ENCODE results near the gene MOSPD3. TPM values are rescaled to one million over a fixed set of nuclear protein-coding genes. Genes with fewer than 3 reads are reported as not detected.

The MOSPD3 gene
- total RNA-seq, 1 donor, result 11.4 TPM

DNA sequence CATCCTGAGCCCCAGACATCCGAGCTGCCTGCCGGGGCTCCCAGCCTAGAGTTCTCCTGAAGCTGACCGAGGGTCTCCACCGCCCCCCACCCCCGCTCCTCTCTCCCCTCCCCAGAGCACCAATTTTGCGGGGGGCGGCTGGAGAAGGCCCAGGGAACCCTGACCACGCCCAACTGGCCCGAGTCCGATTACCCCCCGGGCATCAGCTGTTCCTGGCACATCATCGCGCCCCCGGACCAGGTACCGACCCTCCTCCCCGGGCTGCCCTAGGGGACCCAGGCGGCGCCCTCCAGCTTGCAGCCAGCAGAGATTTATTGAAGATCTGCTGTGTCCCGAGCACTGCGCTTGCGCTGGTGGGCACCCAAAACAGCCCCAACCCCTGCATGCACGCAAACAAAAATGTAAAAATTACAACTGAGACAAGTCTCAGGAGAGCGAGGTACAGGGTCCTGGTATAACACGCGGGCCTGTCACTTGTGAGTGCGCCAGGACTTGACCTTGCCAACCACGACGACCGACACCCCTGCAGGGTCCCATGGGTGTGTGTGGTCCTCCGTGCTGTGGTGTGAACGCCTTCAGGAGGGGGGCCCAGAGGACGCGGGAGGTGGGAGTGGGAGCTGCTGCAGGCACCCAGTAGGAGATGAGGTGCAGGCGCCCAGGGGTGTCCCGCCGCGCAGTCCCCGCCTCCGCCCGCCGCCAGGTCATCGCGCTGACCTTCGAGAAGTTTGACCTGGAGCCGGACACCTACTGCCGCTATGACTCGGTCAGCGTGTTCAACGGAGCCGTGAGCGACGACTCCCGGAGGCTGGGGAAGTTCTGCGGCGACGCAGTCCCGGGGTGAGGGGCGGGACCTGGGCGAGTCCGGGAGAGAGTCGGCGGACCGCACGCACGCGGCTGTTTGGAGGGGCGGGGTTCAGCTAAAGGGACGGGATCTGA, 7.1 kb upstream of the MOSPD3 start:
- DNase-seq (ENCODE audit: low read depth), result no peak
- TF ChIP-seq, protein P1, sequence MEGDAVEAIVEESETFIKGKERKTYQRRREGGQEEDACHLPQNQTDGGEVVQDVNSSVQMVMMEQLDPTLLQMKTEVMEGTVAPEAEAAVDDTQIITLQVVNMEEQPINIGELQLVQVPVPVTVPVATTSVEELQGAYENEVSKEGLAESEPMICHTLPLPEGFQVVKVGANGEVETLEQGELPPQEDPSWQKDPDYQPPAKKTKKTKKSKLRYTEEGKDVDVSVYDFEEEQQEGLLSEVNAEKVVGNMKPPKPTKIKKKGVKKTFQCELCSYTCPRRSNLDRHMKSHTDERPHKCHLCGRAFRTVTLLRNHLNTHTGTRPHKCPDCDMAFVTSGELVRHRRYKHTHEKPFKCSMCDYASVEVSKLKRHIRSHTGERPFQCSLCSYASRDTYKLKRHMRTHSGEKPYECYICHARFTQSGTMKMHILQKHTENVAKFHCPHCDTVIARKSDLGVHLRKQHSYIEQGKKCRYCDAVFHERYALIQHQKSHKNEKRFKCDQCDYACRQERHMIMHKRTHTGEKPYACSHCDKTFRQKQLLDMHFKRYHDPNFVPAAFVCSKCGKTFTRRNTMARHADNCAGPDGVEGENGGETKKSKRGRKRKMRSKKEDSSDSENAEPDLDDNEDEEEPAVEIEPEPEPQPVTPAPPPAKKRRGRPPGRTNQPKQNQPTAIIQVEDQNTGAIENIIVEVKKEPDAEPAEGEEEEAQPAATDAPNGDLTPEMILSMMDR (IDR thresholded peaks at IDR 0.05; ENCODE audit: insufficient read depth, low read length), result no peak
- peak overlapping the region; percentile 98 for H3K4me3 ChIP-seq (ENCODE audit: low read depth, low read length)

DNA sequence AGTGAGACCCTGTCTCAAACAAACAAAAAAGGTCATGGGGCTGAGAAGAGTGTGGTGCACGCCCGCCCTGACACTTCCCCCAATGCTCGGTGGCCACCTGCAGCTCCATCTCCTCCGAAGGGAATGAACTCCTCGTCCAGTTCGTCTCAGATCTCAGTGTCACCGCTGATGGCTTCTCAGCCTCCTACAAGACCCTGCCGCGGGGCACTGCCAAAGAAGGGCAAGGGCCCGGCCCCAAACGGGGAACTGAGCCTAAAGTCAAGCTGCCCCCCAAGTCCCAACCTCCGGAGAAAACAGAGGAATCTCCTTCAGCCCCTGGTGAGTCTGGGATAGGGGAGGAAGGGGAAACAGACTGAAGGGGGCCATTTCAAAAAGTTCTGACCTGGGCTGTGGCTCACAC, 6.0 kb upstream of the MOSPD3 start:
- TF ChIP-seq, protein P1 (IDR thresholded peaks at IDR 0.05; ENCODE audit: insufficient read depth, low read length), result no peak
- DNase-seq (ENCODE audit: low read depth), result no peak
- no peak overlapping the region for H3K4me3 ChIP-seq (ENCODE audit: low read depth, low read length)

DNA sequence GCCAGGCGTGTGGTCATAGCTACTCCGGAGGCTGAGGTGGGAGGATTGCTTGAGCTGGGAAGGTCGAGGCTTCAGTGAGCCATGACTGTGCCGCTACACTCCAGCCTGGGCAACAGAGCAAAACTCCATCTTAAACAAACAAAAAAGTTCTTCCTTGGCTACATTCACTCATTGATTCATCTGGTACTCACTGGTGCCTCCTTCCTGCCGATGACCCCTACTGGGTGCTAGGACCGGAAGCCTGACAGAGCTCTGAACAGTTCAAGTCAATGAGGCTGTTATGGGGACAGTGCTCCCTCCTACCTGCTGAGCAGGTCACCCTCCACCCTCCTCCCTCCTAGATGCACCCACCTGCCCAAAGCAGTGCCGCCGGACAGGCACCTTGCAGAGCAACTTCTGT, 5.2 kb upstream of the MOSPD3 start:
- peak; percentile 29 for DNase-seq (ENCODE audit: low read depth)
- TF ChIP-seq, protein P1 (IDR thresholded peaks at IDR 0.05; ENCODE audit: insufficient read depth, low read length), result no peak
- no peak overlapping the region for H3K4me3 ChIP-seq (ENCODE audit: low read depth, low read length)

DNA sequence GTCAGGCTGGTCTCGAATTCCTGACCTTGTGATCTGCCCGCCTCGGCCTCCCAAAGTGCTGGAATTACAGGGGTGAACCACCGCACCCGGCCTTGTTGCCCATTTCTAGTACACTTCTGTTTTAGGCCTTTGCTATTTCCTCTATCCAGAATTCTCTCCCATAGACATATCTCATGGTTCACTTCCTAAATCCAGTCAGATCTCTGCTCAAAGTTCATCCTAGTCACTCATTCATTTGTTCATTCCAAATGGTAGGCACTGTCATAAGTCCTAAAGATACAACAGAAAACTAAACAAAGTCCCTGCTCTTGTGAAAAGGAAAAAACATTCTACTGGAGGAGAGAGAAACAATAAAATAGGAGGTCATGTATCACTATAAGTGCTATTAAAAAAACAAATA, 2.4 kb upstream of the MOSPD3 start:
- TF ChIP-seq, protein P1 (IDR thresholded peaks at IDR 0.05; ENCODE audit: insufficient read depth, low read length), result no peak
- H3K4me3 ChIP-seq (ENCODE audit: low read depth, low read length), result no peak overlapping the region
- DNase-seq (ENCODE audit: low read depth), result no peak

DNA sequence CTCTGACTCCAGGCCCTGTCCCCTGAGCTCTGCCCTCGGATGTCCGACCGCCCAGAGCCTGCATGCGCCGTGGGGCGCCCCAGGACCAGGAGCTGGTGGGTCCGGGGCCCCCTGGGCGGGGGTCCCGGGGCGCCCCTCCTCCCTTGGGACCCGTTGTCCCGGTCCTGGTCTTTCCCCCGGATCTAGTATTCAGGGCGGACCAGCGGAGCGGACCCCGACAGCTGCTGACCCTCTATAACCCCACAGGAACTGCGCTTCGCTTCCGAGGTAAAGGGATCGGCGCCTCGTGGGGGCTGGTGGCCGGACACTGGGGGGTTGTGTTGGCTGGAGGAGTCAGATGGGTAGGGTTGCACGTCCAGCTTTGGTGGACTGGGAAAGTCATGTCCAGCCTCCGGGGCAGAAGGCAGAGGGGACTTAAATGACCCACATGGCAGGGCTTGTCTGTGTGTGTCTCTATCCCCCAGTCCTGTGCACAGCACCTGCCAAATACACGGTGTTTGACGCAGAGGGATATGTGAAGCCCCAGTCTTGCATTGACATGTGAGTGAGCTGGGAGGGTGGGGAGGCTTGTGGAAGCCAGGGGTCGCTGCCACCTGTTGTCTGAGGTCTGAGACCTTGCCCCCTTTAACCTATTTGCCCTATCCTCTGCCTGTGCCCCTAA, 520 bp downstream of the MOSPD3 start:
- DNase-seq (ENCODE audit: low read depth), result no peak
- TF ChIP-seq, protein P1 (IDR thresholded peaks at IDR 0.05; ENCODE audit: insufficient read depth, low read length), result no peak
- H3K4me3 ChIP-seq (ENCODE audit: low read depth, low read length), result peak overlapping the region; percentile 85

DNA sequence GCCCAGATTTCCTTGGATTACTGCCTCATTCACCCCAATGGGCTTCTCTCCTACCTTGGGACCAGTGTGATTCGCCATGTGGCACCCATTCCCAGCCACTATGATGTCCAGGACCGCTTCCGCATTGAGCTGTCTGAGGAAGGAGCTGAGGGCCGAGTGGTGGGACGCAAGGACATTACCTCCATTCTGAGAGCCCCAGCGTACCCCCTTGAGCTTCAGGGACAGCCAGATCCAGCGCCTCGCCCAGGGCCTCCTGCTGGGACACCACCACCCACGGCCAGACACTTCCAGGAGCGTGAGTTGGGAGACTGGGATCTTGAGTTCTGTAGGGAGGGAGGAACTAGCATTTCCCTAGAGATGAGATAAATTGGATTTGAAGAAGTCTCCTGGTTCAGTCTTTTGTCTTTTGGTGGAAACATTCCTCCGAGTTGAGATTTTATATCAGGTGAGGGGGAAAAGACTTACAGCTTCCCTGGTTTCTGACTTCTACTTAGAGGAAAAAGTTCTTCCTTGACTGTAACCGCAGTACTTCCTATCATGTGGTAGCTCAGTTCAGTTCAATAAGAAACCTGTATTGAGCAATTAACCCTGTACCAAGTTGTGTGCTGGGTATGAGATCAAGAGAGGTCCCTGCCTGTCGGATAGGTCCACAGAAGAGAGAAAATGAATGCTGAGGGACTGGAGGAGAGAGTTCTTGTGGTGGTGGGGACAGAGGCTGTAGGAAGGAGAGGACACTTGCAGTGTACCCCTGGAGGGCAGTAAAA, 1.3 kb downstream of the MOSPD3 start:
- no peak for DNase-seq (ENCODE audit: low read depth)
- H3K4me3 ChIP-seq (ENCODE audit: low read depth, low read length), result peak overlapping the region; percentile 85
- TF ChIP-seq, protein P1 (IDR thresholded peaks at IDR 0.05; ENCODE audit: insufficient read depth, low read length), result no peak
